Motor neuron (in vitro differentiated cells): ENCODE results near the gene FNDC3B. TPM values are rescaled to one million over a fixed set of nuclear protein-coding genes. Genes with fewer than 3 reads are reported as not detected.
A peak's percentile ranks its signal among the peaks of the same experiment; 100 is the strongest.
"Not testable (repeated sequence)": the region's sequence is repeated elsewhere in the genome, so short reads cannot be mapped to it uniquely, and the experiment has no call there.

Source experiments
- ATAC-seq, 8 experiments: fragments of 200-7000 bp; cut with Tn5 transposase; replicated peaks in 6 of 8; 2 replicates each; pipeline ENCODE4 v1.8.0; 2021; ENCODE audit warnings: mild to moderate bottlenecking in 8 of 8, moderate library complexity in 8 of 8
- H3K27ac ChIP-seq, 2 donors: fragments of 250-450 bp; sonication (Bioruptor Pico); 2 replicates each; pipeline ENCODE4 v1.9.0; 2021; ENCODE audit warnings: antibody characterized with exemption in 2 of 2, mild to moderate bottlenecking in 2 of 2, moderate library complexity in 1 of 2
- H3K4me1 ChIP-seq, 2 donors: fragments of 250-450 bp; sonication (Bioruptor Pico); replicated peaks in 1 of 2; 2 replicates each; pipeline ENCODE4 v1.6.1; 2021; ENCODE audit warnings: antibody characterized with exemption in 2 of 2, mild to moderate bottlenecking in 2 of 2, moderate library complexity in 1 of 2
- H3K4me3 ChIP-seq, 5 donors: fragments of 250-450 bp; sonication (Bioruptor Pico); 2 replicates each; pipeline ENCODE4 v1.9.0; 2021; ENCODE audit warnings: antibody characterized with exemption in 5 of 5, mild to moderate bottlenecking in 5 of 5, moderate library complexity in 4 of 5
- WGBS, 10 experiments: fragments of 450-650 bp; shearing (Covaris generic); methylation state at CpG; one replicate each; pipeline ENCODE4 v1.0.0; 2022; 5-methylcytosine and 5-hydroxymethylcytosine counted together
- in situ Hi-C, 9 experiments: fragments of 400-800 bp; cut with MboI; loops; one replicate each; pipeline ENCODE4 v1.15.0; 2021; ENCODE audit warnings: low sequenced_read_pairs in 9 of 9, low pct_unique_long_range_greater_than_20kb in 2 of 9; ENCODE audit not compliant: unreplicated experiment in 9 of 9
- total RNA-seq, 8 experiments: library from RNA; unstranded; fragments of 300-600 nt; gene quantifications; 2 replicates each; pipeline versions ENCODE4 v1.2.3 to v1.2.4, GENCODE V29; 2022

Gene FNDC3B
- total RNA-seq, 8 experiments from 2014 or later: 12.4 to 77.0 (median 36.6) TPM

- no peak overlapping the region for H3K27ac ChIP-seq
- ATAC-seq: no peak
- in situ Hi-C loops: no loop called here
- 58 to 100% (median 92%) methylated on average over 1 to 3 of the region's 5 CpGs for WGBS, 10 experiments
- no peak overlapping the region for H3K4me3 ChIP-seq
- H3K4me1 ChIP-seq: no peaks in the 10 kb centered on the region
Measured at GRCh38 chr3:172236771-172237742, 197.7 kb downstream of the FNDC3B start.

DNA sequence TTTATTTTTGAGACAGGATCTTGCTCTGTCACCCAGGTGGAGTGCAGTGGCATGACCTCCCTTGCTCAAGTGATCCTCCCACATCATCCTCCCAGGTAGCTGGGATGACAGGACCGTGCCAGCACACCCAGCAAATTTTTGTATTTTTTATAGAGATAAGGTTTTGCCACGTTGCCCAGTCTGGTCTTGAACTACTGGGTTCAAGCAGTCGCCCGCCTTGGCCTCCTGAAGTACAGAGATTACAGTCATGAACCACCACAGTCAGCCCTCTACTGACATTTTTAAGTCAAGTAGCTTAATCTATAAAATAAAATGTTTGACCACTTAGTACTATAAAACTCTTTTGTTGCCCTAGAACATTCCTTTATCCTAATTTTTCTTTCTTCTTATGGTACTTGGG lies 198.8 kb downstream of the FNDC3B start:
- in situ Hi-C loops: no loop called here
- no peak for ATAC-seq
- WGBS, 10 experiments: 0 to 100% (median 100%) methylated on average over 1 to 4 of the region's 4 CpGs; no CpG with 5 or more reads in 2 of the 10 experiments
- H3K4me3 ChIP-seq: no peak overlapping the region
- H3K4me1 ChIP-seq: no peaks in the 10 kb centered on the region
- H3K27ac ChIP-seq: no peak overlapping the region

- in situ Hi-C loops: no loop called here
Measured at GRCh38 chr3:172239218-172239790, 199.9 kb downstream of the FNDC3B start.

DNA sequence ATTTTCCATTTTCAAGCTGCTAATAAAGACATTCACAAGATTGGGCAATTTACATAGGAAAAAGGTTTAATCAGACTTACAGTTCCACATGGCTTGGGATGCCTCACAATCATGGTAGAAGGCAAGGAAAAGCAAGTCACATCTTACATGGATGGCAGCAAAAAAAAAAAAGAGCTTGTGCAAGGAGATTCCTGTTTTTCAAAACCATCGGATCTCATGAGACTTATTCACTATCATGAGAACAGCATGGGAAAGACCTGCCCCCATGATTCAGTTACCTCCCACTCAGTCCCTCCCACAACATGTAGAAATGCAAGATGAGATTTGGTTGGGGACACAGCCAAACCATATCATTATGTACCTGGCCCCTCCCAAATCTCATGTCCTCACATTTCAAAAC lies 202.0 kb downstream of the FNDC3B start:
- no peak overlapping the region for H3K4me3 ChIP-seq
- in situ Hi-C loops: no loop called here
- WGBS, 10 experiments: 100% methylated on average over 1 of the region's 1 CpG; no CpG with 5 or more reads in 6 of the 10 experiments

More at GRCh38 chr3:172239218-172239790, 199.9 kb downstream of the FNDC3B start:
- Histone ChIP-seq H3K4me3 (no peak overlapping the region), H3K27ac (no peak overlapping the region), H3K4me1 (no peaks in the 10 kb centered on the region)
- WGBS, 10 experiments: 60 to 100% (median 100%) methylated on average over 1 to 3 of the region's 3 CpGs; no CpG with 5 or more reads in 1 of the 10 experiments
- ATAC-seq: no peak

GRCh38 chr3:172242471-172242870 lies 203.1 kb downstream of the FNDC3B start:
- in situ Hi-C loops, ATAC-seq, H3K4me3 ChIP-seq, H3K27ac ChIP-seq, H3K4me1 ChIP-seq: not testable (repeated sequence)
- 100% methylated on average over 1 of the region's 3 CpGs; no CpG with 5 or more reads in 7 of the 10 experiments for WGBS, 10 experiments

More for the DNA sequence above, 202.0 kb downstream of the FNDC3B start:
- Histone ChIP-seq H3K4me1 (no peaks in the 10 kb centered on the region), H3K27ac (no peak overlapping the region)
- ATAC-seq: no peak

DNA sequence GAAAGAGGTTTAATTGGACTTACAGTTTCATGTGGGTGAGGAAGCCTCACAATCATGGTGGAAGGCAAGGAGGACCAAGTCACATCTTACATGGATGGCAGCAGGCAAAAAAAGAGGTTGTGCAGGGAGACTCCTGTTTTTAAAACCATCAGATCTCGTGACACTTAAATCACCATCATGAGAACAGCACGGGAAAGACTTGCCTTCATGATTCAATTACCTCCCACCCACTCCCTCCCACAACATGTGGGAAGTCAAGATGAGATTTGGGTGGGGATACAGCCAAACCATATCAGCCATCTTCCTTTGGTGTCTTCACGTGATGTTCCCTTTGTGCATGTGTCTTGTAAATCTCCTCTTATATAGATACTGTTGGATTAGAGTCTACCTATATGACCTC lies 204.0 kb downstream of the FNDC3B start:
- in situ Hi-C loops, ATAC-seq, H3K4me3 ChIP-seq, H3K4me1 ChIP-seq, H3K27ac ChIP-seq: not testable (repeated sequence)
- WGBS, 10 experiments: 22 to 60% (median 50%) methylated on average over 1 to 2 of the region's 3 CpGs; no CpG with 5 or more reads in 4 of the 10 experiments

GRCh38 chr3:172244011-172244410 lies 204.6 kb downstream of the FNDC3B start:
- H3K27ac ChIP-seq: no peak overlapping the region

GRCh38 chr3:172245241-172245640 lies 205.9 kb downstream of the FNDC3B start:
- no peak for ATAC-seq
- H3K4me3 ChIP-seq: no peak overlapping the region
- no peak overlapping the region for H3K27ac ChIP-seq
- WGBS, 10 experiments: 55 to 100% (median 96%) methylated on average over 1 to 2 of the region's 2 CpGs
- in situ Hi-C loops: no loop called here
- peaks cover 0 to 4% of the 10 kb centered on the region in 2 donors for H3K4me1 ChIP-seq

More at GRCh38 chr3:172244011-172244410, 204.6 kb downstream of the FNDC3B start:
- Histone ChIP-seq H3K4me1 (peaks cover 0 to 2% of the 10 kb centered on the region in 2 donors), H3K4me3 (no peak overlapping the region)
- WGBS, 10 experiments: 0 to 100% (median 71%) methylated on average over 1 to 2 of the region's 2 CpGs
- in situ Hi-C loops: no loop called here
- ATAC-seq: no peak

DNA sequence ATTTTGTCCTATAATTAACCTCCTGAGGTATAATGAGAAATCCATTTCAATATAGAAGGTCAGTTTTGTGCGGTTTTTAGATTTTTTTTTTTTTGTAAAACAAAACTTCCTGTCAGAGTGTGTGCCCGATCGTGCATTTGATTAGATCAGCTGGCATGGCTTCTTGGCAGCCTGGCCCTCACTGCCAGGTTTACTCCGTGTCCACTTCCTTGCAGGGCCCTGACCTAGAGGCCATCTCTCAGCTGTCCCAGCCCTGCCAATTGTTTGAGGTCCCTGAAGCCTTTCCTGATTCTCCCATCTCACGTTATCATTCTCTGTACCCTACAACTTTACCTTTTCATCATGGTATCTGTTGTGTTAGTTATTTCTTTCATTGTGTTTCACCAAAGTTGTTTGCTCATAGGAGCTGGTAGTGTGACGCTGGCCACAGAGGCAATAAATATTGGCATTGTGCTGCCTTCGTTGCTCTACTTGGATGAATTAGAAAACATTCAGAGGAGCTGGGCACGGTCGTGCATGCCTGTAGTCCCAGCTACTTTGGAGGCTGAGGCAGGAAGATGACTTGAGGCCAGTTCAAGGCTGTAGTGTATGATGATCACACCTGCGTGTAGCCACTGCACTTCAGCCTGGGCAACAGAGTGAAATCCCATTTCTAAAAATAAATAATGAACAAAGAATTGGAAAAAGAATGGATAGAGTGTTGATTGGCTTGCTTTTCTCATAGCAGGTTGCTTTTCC lies 206.9 kb downstream of the FNDC3B start:
- ATAC-seq: peak in 1 of 8 experiments; percentile 62
- Histone ChIP-seq H3K4me1 (peaks cover 0 to 4% of the 10 kb centered on the region in 2 donors), H3K4me3 (no peak overlapping the region), H3K27ac (no peak overlapping the region)
- in situ Hi-C loops: no loop called here
- WGBS, 10 experiments: 42 to 100% (median 84%) methylated on average over 1 to 8 of the region's 10 CpGs; no CpG with 5 or more reads in 1 of the 10 experiments

DNA sequence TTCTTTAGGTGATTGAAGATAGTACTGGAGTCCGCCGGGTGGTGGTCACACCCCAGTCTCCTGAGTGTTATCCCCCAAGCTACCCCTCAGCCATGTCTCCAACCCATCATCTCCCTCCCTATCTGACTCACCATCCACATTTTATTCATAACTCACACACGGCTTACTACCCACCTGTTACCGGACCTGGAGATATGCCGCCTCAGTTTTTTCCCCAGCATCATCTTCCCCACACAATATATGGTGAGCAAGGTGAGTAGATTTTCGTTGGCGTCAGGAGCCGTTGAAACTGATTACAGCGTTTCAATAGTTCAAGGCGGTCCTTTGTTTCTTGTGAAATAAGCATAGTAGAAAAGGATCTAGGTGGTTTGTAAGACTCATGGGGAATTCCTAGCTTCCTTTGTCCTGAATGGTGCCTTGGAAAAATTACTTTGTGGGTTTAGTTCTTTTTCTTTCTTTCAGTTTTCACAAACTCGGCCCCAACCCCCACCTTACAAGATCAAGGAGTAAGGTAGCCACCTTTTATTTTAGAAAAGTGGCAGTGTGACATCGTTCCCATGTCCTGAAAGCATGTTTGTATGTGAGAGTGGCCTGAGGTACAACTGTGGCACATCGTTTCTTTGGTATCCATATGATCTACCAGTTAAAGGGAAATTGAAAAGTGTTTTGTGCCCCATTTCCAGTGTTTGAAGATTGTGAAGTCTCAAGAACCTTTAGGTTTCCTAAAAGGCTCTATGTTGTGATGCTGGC lies 208.3 kb downstream of the FNDC3B start:
- 83 to 100% (median 92%) methylated on average over 1 to 10 of the region's 13 CpGs for WGBS, 10 experiments
- no peak for ATAC-seq
- no peak overlapping the region for H3K4me3 ChIP-seq
- in situ Hi-C loops: no loop called here
- no peak overlapping the region for H3K27ac ChIP-seq
- peaks cover 0 to 4% of the 10 kb centered on the region in 2 donors for H3K4me1 ChIP-seq

GRCh38 chr3:172249039-172249438 lies 209.7 kb downstream of the FNDC3B start:
- WGBS, 10 experiments: 0 to 86% (median 60%) methylated on average over 1 of the region's 1 CpG; no CpG with 5 or more reads in 3 of the 10 experiments
- in situ Hi-C loops: no loop called here
- peak in 4 of 8 experiments; percentile 47 to 71 (median 58) for ATAC-seq
- Histone ChIP-seq H3K27ac (no peak overlapping the region), H3K4me1 (peaks cover 0 to 4% of the 10 kb centered on the region in 2 donors), H3K4me3 (no peak overlapping the region)

DNA sequence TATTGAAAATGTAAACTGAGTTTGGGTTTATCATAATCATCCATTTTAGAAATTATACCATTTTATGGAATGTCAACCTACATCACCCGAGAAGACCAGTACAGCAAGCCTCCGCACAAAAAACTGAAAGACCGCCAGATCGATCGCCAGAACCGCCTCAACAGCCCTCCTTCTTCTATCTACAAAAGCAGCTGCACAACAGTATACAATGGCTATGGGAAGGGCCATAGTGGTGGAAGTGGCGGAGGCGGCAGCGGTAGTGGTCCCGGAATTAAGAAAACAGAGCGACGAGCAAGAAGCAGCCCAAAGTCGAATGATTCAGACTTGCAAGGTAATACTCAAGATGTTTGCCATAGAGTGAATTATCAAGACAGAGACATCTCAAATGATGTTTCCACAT lies 211.8 kb downstream of the FNDC3B start:
- peaks cover 0 to 4% of the 10 kb centered on the region in 2 donors for H3K4me1 ChIP-seq
- in situ Hi-C loops: no loop called here
- ATAC-seq: no peak
- no peak overlapping the region for H3K27ac ChIP-seq
- WGBS, 10 experiments: 95 to 99% (median 96%) methylated on average over 4 to 13 of the region's 13 CpGs; no CpG with 5 or more reads in 1 of the 10 experiments
- no peak overlapping the region for H3K4me3 ChIP-seq
